ENCODE results near the gene ROCK2. TPM values are rescaled to one million over a fixed set of nuclear protein-coding genes. Genes with fewer than 3 reads are reported as not detected.

ROCK2 gene
- polyA plus RNA-seq, 1 of the 3 experiments (the other 2 are of a cell fraction) = 4.2 TPM

DNA sequence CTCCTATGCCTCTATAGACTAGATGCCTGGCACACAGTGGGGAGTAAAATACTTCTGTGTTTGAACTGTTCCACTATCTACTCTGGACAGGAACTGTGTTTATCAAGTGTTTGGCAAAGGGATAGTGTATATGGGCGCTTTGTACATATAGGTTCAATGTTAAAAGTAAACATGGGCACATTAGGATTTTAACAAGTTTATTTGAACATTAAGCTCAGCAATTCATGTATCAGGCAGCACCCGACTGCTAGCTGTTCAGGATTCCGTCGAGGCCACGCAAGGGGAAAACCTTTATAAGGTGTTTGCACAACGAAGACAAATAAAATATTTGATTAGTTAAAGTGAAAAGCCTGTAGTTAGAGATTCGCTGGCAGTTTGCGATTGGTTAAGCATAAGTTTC lies 43.4 kb upstream of the ROCK2 start (continued):
- TF ChIP-seq SIN3A (IDR thresholded peaks at IDR 0.05; ENCODE audit: borderline replicate concordance, low read depth, low read length) (no peak), NRF1 (IDR thresholded peaks at IDR 0.05; ENCODE audit: low read depth, low read length) (no peak), TAF1 (IDR thresholded peaks at IDR 0.05; ENCODE audit: borderline replicate concordance, low read depth, low read length) (no peak), RFX5 (IDR thresholded peaks at IDR 0.05; ENCODE audit: low read length) (no peak), JUND (IDR thresholded peaks at IDR 0.05) (no peak), ELF1 (IDR thresholded peaks at IDR 0.05) (no peak)
- TF ChIP-seq, protein P1, sequence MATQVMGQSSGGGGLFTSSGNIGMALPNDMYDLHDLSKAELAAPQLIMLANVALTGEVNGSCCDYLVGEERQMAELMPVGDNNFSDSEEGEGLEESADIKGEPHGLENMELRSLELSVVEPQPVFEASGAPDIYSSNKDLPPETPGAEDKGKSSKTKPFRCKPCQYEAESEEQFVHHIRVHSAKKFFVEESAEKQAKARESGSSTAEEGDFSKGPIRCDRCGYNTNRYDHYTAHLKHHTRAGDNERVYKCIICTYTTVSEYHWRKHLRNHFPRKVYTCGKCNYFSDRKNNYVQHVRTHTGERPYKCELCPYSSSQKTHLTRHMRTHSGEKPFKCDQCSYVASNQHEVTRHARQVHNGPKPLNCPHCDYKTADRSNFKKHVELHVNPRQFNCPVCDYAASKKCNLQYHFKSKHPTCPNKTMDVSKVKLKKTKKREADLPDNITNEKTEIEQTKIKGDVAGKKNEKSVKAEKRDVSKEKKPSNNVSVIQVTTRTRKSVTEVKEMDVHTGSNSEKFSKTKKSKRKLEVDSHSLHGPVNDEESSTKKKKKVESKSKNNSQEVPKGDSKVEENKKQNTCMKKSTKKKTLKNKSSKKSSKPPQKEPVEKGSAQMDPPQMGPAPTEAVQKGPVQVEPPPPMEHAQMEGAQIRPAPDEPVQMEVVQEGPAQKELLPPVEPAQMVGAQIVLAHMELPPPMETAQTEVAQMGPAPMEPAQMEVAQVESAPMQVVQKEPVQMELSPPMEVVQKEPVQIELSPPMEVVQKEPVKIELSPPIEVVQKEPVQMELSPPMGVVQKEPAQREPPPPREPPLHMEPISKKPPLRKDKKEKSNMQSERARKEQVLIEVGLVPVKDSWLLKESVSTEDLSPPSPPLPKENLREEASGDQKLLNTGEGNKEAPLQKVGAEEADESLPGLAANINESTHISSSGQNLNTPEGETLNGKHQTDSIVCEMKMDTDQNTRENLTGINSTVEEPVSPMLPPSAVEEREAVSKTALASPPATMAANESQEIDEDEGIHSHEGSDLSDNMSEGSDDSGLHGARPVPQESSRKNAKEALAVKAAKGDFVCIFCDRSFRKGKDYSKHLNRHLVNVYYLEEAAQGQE (IDR thresholded peaks at IDR 0.05; ENCODE audit: low read depth, low read length) = no peak

GRCh38 chr2:11387100-11387390 lies 42.6 kb upstream of the ROCK2 start:
- H3K4me1 ChIP-seq (ENCODE audit: control insufficient read depth in 1 of 2, insufficient read depth in 2 of 2, low read depth in 1 of 2, low read length in 1 of 2) = peaks cover 21 to 27% of the 10 kb centered on the region in 2 experiments; a peak in 3 of 4 replicates
- H3K27me3 ChIP-seq (ENCODE audit: insufficient read depth) = no peaks in the 10 kb centered on the region
- H4K20me1 ChIP-seq (ENCODE audit: insufficient read depth) = no peaks in the 10 kb centered on the region
- peaks cover 3% of the 10 kb centered on the region for H3F3A ChIP-seq (replicated peaks; ENCODE audit: insufficient read depth)
- CTCF ChIA-PET = interaction anchor here (1.1 to 4.2 kb wide), 5 partner anchors 22 to 255 kb away, joined by 3 to 25 read pairs (median 8); a partner anchor contains a TSS
- POLR2A ChIA-PET = interaction anchor here (0.7 to 2.1 kb wide), 2 partner anchors 43 to 231 kb away, joined by 3 to 6 read pairs; partner anchors contain the start of gene ROCK2
- no peak overlapping the region for H2AFZ ChIP-seq (ENCODE audit: low read depth)
- H3K4me3 ChIP-seq (ENCODE audit: low read depth in 2 of 2, low read length in 1 of 2) = no peak overlapping the region
- no peaks in the 10 kb centered on the region for H3K36me3 ChIP-seq (replicated peaks in 1 of 2; ENCODE audit: control insufficient read depth in 1 of 2, insufficient read depth in 2 of 2, low read length in 1 of 2)
- H3K9me2 ChIP-seq = no peaks in the 10 kb centered on the region
- H3K4me2 ChIP-seq = no peak overlapping the region
- no peak overlapping the region for H3K9ac ChIP-seq
- peak; percentile 80 for DNase-seq
- H3K27ac ChIP-seq (ENCODE audit: low read depth in 2 of 2, low read length in 1 of 2) = peak overlapping the region in 1 of 2 experiments; percentile 44; a peak in 1 of 4 replicates
- H3K79me2 ChIP-seq (ENCODE audit: insufficient read depth) = no peaks in the 10 kb centered on the region
- WGBS (ENCODE audit: low lambda C conversion rate) = 67% methylated on average over 8 of the region's 9 CpGs
- no peaks in the 10 kb centered on the region for H3K9me3 ChIP-seq
- TF ChIP-seq TEAD4 (IDR thresholded peaks at IDR 0.05; ENCODE audit: borderline replicate concordance, insufficient read depth) (no peak), POLR2AphosphoS5 (IDR thresholded peaks at IDR 0.05; ENCODE audit: low read depth, low read length) (no peak), SMC3 (IDR thresholded peaks at IDR 0.05; ENCODE audit: low read depth, low read length) (no peak), JUND (IDR thresholded peaks at IDR 0.05) (no peak), TCF12 (IDR thresholded peaks at IDR 0.05) (peak; percentile 80), RAD21 (IDR thresholded peaks at IDR 0.05; ENCODE audit: low read length) (peak; percentile 17; the same call in 1 of the 2 replicates), EP300 (IDR thresholded peaks at IDR 0.05; ENCODE audit: borderline replicate concordance in 1 of 2, low read depth in 1 of 2, low read length in 1 of 2) (peak in 1 of 2 experiments; percentile 33; a peak in 1 of 4 replicates), RCOR1 (IDR thresholded peaks at IDR 0.05; ENCODE audit: low read length) (peak; percentile 59), NRF1 (IDR thresholded peaks at IDR 0.05; ENCODE audit: low read depth, low read length) (no peak), FOXM1 (IDR thresholded peaks at IDR 0.05; ENCODE audit: low read depth) (no peak), FOXJ3 (CRISPR knock-in tag; IDR thresholded peaks at IDR 0.05) (no peak), YY1 (IDR thresholded peaks at IDR 0.05; ENCODE audit: low read depth) (no peak), MAX (IDR thresholded peaks at IDR 0.05; ENCODE audit: low read depth) (no peak), EZH2phosphoT487 (IDR thresholded peaks at IDR 0.05; ENCODE audit: borderline replicate concordance, low read depth) (no peak), NFIC (IDR thresholded peaks at IDR 0.05; ENCODE audit: borderline replicate concordance) (no peak), GABPA (IDR thresholded peaks at IDR 0.05; ENCODE audit: low read depth) (no peak), RFX5 (IDR thresholded peaks at IDR 0.05; ENCODE audit: low read length) (no peak)

All from SK-N-SH (cell line).